Mesothelial cell of epicardium (in vitro differentiated cells): ENCODE measurements around the gene MTHFSD. TPM values are rescaled to one million over a fixed set of nuclear protein-coding genes. Genes with fewer than 3 reads are reported as not detected.
A peak's percentile ranks its signal among the peaks of the same experiment; 100 is the strongest.

Experiments
- DNase-seq, 2 experiments: peaks; one replicate each; pipeline ENCODE4 v3.0.0; 2021; ENCODE audit warnings: low spot score in 2 of 2; ENCODE audit not compliant: unreplicated experiment in 2 of 2
- H3K27ac Mint-ChIP-seq: 2 replicates; pipeline ENCODE4 v1.8.0; 2021; ENCODE audit warnings: mixed read lengths
- H3K27me3 Mint-ChIP-seq: 2 replicates; pipeline ENCODE4 v1.8.0; 2021; ENCODE audit warnings: low read depth, mixed read lengths
- H3K36me3 Mint-ChIP-seq: 2 replicates; pipeline ENCODE4 v1.8.0; 2021; ENCODE audit warnings: mixed read lengths
- H3K4me1 Mint-ChIP-seq: 2 replicates; pipeline ENCODE4 v1.8.0; 2021; ENCODE audit warnings: mixed read lengths
- H3K4me3 Mint-ChIP-seq: 2 replicates; pipeline ENCODE4 v1.8.0; 2021; ENCODE audit warnings: mild to moderate bottlenecking, moderate library complexity, mixed read lengths
- H3K9me3 Mint-ChIP-seq: 2 replicates; pipeline ENCODE4 v1.8.0; 2021; ENCODE audit warnings: mixed read lengths
- CTCF ChIP-seq: fragments of 200-600 bp; sonication (generic); IDR thresholded peaks from one replicate; pipeline ENCODE4 v1.5.0; 2021; ENCODE audit warnings: antibody characterized with exemption; ENCODE audit not compliant: unreplicated experiment
- total RNA-seq: library from RNA; stranded (reverse); gene quantifications from 3 replicates; pipeline ENCODE4 v1.2.1, GENCODE V29; 2021

Gene MTHFSD
- total RNA-seq, 1 donor from 2014 or later, result 27.4 TPM

GRCh38 chr16:86579268-86580062 lies 24.4 kb upstream of the MTHFSD start:
- Mint-ChIP-seq H3K9me3 (no peaks in the 10 kb centered on the region), H3K4me1 (peaks cover 44% of the 10 kb centered on the region), H3K4me3 (peak overlapping the region; percentile 73), H3K27me3 (peaks cover 75% of the 10 kb centered on the region), H3K36me3 (no peaks in the 10 kb centered on the region), H3K27ac (peak overlapping the region; percentile 54)
- no peak for DNase-seq
- TF ChIP-seq CTCF, result no peak

GRCh38 chr16:86578611-86579267 lies 23.7 kb upstream of the MTHFSD start:
- H3K9me3 Mint-ChIP-seq, result no peaks in the 10 kb centered on the region
- no peak for DNase-seq
- peaks cover 45% of the 10 kb centered on the region for H3K4me1 Mint-ChIP-seq
- peaks cover 78% of the 10 kb centered on the region for H3K27me3 Mint-ChIP-seq
- no peaks in the 10 kb centered on the region for H3K36me3 Mint-ChIP-seq
- H3K27ac Mint-ChIP-seq, result no peak overlapping the region
- TF ChIP-seq CTCF, result no peak
- peak overlapping the region; percentile 84 for H3K4me3 Mint-ChIP-seq

- H3K36me3 Mint-ChIP-seq, result no peaks in the 10 kb centered on the region
- no peak for TF ChIP-seq CTCF
- H3K4me3 Mint-ChIP-seq, result peak within 1 kb of the TSS; percentile 84
- no peaks in the 10 kb centered on the region for H3K9me3 Mint-ChIP-seq
- H3K27ac Mint-ChIP-seq, result peak within 1 kb of the TSS; percentile 4
- peaks cover 79% of the 10 kb centered on the region for H3K27me3 Mint-ChIP-seq
- H3K4me1 Mint-ChIP-seq, result peaks cover 50% of the 10 kb centered on the region
- DNase-seq, result no peak
Measured at GRCh38 chr16:86578061-86578599, 23.1 kb upstream of the MTHFSD start, which contains the start of gene FOXL1. Gene FOXL1, plus strand, starts transcription at chr16:86578549. Its CDS starts 175 bp downstream, at chr16:86578724.

- no peak for DNase-seq
- H3K27me3 Mint-ChIP-seq, result peaks cover 81% of the 10 kb centered on the region
- H3K27ac Mint-ChIP-seq, result peak overlapping the region; percentile 77
- no peaks in the 10 kb centered on the region for H3K9me3 Mint-ChIP-seq
- no peak for TF ChIP-seq CTCF
- H3K4me3 Mint-ChIP-seq, result peak overlapping the region; percentile 84
- peaks cover 53% of the 10 kb centered on the region for H3K4me1 Mint-ChIP-seq
- H3K36me3 Mint-ChIP-seq, result no peaks in the 10 kb centered on the region
Measured at GRCh38 chr16:86577314-86577971, 22.4 kb upstream of the MTHFSD start.

- no peaks in the 10 kb centered on the region for H3K36me3 Mint-ChIP-seq
- no peak for TF ChIP-seq CTCF
Measured at GRCh38 chr16:86576591-86577313, 21.7 kb upstream of the MTHFSD start.

More at GRCh38 chr16:86576591-86577313, 21.7 kb upstream of the MTHFSD start:
- Mint-ChIP-seq H3K27me3 (peaks cover 82% of the 10 kb centered on the region), H3K9me3 (no peaks in the 10 kb centered on the region), H3K27ac (peak overlapping the region; percentile 96), H3K4me1 (peaks cover 52% of the 10 kb centered on the region), H3K4me3 (peak overlapping the region; percentile 84)
- no peak for DNase-seq
